DMS114 treated with DMSO at 0.1 percent for 48 hours (cell line): ENCODE measurements around the gene NDUFV1.
"Not testable (repeated sequence)": the region's sequence is repeated elsewhere in the genome, so short reads cannot be mapped to it uniquely, and the experiment has no call there.

Experiments
- DNase-seq: peaks from one replicate; lab custom pipeline; 2025; ENCODE audit not compliant: unreplicated experiment; lab: John Stamatoyannopoulos, UW

NDUFV1 gene

DNA sequence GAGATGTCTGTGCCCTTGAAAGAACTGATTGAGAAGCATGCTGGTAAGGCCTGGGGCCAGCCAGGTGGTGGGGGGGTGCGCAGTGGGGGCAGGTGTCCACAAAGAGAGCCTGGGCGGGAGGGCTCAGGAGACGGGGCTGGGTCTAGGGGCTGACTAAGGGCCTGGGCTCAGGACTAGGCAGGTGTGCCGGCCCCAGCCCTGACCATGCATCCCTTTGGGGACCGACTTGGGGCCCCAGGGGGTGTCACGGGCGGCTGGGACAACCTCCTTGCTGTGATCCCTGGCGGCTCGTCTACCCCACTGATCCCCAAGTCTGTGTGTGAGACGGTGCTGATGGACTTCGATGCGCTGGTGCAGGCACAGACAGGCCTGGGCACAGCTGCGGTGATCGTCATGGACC lies 4.4 kb downstream of the NDUFV1 start:
- DNase-seq, result no peak

DNA sequence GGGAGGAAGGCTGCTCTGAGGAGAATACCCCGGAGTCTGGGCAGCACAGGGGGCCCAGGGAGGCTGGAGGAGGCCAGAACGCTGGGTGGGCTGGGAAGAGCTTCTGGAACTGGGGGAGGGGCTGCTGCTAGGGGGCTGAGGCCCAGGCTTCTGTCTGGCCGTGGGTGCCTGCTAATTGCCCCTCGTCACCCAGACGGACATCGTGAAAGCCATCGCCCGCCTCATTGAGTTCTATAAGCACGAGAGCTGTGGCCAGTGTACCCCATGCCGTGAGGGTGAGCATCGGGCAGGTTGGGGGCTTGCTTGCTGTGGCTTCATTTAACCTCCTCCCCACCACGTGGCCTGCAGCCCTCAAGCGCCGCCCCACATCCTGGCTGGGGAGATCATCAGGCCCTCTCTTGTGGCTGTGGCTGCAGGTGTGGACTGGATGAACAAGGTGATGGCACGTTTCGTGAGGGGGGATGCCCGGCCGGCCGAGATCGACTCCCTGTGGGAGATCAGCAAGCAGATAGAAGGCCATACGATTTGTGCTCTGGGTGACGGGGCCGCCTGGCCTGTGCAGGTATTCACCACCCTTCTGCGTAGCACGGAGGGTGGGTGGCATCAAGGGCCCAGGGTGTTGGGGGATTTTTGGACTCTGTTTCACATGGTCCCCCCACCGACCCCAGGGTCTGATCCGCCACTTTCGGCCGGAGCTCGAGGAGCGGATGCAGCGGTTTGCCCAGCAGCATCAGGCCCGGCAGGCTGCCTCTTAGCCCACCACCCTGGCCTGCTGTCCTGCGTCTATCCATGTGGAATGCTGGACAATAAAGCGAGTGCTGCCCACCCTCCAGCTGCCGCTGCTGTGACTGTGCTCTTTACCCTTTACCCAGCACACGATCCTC lies 5.2 kb downstream of the NDUFV1 start:
- no peak for DNase-seq

DNA sequence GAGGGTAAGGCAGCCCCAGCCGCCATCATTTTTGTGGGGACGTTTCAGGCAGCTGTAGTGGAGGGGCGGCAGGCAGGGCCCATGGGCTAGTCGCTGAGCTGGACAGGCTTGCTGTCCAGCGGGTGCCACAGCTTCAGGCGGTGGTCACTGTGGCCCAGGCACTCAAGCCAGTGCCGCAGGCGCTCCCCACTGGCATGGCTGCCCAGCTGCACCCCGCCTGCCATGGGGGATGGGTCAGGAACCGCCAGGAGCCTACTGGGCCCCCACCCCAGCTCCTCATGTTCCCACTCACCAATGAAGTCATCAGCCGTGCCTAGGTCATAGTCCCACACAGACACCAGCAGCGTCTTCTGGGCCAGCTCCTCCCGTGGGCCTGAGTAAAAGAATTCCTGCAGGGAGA lies 6.0 kb downstream of the NDUFV1 start:
- no peak for DNase-seq

DNA sequence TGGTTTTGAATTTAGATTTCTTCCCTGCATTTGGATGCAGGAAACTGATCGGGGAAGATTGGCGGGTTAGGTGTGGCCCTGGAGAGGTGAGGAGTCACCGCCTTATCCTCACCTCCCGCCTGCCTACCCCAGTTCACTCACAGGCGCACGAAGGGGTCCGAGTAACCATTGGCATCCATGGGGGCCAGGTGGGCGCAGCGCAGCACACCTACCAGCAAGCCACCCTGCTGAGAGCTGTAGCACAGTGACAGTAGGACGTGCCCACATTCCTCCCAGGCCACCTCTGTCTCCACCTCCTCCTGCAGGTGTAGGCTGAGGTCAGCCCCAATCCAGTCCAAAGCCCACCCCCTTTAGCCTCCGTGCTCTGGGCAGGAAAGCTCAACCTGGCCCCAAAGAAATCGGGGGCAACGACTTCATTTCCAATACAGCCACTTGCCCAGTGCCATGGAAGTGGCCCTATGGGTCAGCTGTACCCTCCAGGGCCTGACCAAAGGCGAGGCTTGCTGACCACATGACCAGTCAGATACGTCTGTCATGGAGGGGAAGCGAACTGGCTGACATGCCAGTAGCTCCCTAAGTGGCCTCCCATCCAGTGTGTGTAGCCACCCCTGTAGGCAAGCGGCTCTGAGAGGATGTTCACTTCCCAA lies 6.7 kb downstream of the NDUFV1 start:
- no peak for DNase-seq

DNA sequence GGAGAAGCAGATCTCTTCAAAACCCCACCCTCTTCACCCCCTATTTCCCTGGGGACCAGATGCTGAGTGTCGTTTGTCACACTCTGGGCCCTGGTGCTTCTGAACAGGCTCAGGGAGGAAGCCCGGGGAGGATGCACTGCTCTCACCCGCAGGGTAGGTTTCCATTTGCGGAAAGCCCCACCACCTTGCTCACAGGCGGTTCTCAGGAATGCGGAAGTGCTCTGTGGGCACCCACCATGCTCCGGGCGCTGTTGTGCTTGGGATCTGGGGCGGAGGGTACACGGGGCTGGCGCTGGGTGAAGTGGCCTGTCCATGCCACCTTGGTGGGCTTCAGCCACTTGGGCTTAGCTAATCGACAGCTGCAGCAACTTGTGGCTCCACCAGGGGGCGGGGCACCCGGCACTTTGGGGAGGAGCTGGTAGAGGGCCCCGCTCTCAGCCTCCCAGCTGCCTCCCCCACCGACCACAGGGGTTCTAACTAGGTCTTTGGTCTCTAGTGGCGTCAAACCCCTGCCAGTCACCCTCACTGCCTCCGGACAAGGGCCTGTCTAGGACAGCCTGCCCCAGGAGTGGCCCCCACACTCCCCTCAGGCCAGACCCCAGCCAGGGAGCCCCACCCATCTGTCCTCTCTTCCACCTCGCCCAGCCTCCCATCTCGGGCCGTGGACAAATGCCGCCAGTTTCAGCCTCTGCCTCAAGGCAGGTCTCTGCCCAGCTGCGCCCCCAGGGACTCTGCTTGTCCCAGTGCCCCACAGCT lies 7.4 kb downstream of the NDUFV1 start:
- peak; percentile 88 for DNase-seq

DNA sequence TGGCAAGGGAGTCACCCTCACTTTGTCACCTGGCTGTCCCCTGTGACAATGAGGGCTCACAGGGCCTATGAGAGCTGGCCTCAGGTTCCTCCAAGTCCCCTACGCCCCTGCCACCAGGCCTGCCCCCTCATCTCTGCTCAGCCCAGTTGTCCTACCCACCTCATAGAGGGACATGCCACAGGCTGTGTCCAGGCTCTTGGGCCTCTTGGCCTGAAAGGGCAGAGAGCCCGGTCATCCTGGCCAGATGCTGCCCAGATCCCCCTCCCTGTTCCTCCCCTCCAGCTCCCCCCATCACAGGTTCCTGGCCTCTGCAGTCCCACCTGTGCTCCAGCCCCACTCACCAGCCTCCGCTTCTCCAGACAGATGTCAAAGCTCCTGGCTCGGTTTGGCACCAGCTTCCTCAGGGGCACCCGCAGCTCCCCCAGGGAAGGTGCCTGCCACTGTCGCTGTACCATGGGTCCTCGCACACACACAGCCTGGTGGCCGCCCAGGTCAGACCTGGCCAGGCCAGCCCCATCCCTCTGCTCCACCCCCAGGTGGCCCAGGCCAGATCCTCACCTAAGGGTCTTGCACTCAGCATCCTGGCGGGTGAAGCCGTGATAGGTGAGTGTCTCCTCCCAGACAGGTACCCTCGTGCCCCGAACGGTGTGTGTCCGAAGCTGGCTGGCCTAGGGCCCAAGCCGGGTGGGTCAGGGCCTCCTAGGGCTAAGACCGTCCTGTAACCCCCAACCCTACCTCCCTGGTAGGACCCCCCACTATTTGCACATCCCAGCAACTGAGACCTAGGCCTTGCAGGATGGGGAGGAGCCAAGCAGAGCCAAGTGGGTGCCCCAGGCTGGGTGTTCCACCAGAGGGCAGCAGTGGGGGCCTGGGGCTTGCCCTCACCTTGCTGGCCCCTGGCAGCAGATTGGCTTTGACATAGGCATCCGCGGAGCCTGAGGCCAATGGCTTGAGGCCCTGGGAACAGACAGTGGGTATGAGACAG lies 8.3 kb downstream of the NDUFV1 start:
- peak; percentile 79 for DNase-seq

DNA sequence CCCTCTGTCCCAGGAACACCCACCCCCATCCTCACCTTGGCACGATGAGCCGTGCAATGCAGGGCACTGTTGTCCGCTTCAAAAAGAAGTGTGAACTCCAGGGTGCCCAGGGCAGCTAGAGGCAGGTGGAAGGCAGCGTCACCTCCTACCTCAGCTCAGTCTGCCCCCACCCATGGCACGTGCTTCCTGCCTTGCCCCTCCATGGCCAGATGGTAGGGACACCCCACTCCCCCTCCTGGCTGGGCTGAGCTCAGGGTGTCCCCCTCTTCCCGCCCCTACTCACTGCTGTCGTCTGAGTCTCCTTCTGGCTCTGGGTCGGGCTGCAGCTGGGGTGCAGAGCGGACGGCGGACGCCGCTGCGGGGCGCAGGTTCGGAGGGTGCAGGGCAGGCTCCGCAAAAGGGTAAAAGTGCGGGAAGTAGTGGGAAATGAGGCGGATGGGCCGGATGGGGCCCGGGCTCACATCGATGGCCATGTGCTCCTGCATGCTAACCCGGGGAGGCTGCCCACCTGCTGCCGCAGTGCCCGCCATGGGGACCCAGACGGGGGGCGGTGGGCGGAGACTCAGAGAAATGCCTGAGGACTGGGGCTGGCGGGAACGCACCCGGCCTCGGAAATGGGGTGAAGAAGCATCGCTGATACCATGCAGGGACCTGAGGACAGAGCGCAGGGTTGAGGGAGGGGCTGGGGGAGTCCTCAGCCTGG lies 9.1 kb downstream of the NDUFV1 start:
- no peak for DNase-seq

DNA sequence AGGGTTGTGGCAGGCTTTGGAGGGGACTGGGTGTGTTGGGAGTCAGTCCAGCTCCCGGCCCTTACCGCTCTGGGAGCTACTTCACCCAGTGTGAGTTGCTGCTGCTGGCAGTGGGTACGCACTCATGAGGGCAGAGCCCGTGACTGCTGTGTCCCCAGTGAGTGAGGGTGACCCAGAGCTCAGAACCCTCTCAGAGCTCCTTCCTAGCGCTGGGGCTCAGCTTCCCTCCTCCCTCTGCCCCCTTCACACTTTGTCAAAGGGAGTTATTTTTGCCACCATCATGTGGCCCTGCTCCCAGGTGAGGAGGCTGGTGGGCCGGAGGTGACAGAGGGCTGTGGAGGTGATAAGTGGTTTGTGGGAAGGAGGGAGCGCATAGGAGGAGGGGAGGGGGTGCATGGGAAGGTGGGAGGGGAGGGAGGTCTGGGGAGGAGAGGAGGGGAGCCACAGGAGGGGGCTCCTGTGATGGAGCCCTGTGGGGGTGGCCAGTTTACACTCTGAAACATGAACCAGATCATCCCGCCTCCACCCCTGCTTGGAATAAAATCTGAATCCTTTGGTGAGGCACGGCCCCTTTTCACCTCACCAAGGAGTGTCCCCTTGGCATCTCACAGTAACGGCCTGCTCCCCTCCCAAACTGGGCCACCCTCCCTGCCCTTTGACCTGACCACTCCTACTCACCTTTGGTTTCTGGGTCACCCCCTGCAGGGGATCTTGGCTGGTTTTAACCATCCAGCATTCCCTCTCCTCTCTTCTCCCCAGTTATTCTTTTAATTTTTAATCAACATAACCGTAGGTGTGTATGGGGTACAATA lies 9.9 kb downstream of the NDUFV1 start:
- DNase-seq, result no peak

DNA sequence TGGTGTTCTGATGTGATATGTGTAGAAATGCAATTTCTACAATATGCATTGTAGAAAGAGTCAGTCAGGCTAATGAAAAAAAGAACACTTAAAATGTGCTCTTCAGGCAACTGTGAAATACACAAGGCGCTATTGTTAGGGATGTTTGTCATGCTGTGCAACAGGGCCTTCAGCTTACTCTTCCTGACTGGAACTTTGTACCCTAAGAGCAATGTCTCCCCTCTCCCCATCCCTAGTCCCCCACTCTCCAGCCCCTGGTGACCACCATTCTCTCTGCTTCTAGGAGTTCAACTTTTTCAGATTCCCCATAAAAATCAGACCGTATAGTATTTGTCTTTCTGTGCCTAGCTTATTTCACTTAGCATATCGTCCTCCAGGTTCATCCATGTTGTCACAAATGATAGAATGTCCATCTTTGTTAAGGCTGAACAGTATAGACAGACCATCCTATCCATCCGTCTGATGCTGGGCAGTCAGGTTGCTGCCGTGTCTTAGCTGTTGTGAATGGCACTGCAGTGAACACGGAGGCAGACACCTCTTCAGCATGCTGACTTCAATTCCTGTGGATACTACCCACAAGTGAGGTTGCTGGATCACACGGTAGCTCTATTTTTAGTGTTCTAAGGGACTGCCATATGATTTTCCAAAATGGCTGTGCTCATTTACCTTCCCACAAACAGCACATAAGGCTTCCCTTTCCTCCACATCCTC lies 10.7 kb downstream of the NDUFV1 start:
- DNase-seq, result no peak

DNA sequence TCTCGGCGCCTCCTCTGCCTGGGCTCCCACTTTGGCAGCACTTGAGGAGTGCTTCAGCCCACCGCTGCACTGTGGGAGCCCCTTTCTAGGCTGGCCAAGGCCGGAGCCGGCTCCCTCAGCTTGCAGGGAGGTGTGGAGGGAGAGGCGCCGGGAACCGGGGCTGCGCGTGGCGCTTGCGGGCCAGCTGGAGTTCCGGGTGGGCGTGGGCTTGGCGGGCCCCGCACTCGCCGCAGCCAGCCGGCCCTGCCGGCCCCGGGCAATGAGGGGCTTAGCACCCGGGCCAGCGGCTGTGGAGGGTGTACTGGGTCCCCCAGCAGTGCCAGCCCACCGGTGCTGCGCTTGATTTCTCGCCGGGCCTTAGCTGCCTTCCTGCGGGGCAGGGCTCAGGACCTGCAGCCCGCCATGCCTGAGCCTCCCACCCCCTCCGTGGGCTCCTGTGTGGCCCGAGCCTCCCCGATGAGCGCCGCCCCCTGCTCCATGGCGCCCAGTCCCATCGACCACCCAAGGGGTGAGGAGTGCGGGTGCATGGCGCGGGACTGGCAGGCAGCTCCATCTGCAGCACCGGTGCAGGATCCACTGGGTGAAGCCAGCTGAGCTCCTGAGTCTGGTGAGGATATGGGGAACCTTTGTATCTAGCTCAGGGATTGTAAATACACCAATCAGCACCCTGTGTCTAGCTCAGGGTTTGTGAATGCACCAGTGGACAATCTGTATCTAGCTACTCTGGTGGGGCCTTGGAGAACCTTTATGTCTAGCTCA lies 12.3 kb downstream of the NDUFV1 start:
- not testable (repeated sequence) for DNase-seq

DNA sequence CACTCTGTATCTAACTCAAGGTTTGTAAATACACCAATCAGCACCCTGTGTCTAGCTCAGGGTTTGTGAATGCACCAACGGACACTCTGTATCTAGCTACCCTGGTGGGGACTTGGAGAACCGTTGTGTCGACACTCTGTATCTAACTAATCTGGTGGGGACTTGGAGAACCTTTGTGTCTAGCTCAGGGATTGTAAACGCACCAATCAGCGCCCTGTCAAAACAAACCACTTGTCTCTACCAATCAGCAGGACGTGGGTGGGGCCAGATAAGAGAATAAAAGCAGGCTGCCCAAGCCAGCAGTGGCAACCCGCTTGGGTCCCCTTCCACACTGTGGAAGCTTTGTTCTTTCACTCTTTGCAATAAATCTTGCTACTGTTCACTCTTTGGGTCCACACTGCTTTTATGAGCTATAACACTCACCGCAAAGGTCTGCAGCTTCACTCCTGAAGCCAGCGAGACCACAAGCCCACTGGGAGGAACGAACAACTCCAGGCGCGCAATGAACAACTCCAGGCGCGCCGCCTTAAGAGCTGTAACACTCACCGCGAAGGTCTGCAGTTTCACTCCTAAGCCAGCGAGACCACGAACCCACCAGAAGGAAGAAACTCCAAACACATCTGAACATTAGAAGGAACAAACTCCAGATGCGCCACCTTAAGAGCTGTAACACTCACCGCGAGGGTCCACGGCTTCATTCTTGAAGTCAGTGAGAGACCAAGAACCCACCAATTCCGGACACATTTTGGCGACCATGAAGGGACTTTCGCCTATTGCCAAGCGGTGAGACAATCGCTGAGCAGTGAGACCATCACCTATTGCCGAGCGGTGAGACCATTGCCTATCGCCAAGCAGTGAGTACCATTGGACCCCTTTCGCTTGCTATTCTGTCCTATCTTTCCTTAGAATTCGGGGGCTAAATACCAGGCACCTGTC lies 13.2 kb downstream of the NDUFV1 start:
- not testable (repeated sequence) for DNase-seq

DNA sequence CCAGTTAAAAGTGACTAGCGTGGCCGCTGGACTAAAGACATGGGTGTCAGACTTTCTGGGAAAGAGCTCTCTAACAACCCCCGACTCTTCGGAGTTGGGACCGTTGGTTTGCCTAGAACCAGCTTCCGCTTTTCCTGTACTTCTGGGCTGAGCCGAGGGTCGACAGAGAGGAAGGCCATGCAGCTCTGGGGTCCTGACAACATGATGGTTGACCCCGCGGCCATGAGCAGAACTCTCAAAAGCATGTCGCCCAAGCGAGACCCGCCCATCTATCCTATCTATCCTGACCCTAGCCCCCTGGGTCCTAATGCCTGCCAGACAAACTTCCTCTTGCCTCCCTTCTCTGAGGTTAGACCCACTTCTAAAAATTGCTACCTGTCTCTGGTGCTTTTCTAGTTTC lies 13.9 kb downstream of the NDUFV1 start:
- not testable (repeated sequence) for DNase-seq

DNA sequence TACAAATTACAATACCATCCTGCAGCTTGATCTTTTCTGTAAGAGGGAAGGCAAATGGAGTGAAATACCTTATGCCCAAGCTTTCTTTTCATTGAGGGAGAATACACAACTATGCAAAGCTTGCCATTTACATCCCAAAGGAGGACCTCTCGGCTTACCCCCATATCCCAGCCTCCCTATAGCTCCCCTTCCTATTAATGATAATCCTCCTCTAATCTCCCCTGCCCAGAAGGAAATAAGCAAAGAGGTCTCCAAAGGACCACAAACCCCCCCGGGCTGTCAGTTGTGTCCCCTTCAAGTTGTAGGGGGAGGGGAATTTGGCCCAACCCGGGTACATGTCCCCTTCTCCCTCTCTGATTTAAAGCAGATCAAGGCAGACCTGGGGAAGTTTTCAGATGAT lies 15.2 kb downstream of the NDUFV1 start:
- not testable (repeated sequence) for DNase-seq

DNA sequence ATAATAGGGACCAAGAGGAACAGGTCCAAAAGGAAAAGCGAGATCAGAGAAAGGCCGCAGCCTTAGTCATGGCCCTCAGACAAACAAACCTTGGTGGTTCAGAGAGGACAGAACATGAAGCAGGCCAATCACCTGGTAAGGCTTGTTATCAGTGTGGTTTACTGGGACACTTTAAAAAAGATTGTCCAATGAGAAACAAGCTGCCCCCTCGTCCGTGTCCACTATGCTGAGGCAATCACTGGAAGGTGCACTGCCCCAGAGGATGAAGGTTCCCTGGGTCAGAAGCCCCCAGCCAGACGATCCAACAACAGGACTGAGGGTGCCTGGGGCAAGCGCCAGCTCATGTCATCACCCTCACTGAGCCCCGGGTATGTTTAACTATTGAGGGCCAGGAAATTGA lies 16.2 kb downstream of the NDUFV1 start:
- DNase-seq, result not testable (repeated sequence)

DNA sequence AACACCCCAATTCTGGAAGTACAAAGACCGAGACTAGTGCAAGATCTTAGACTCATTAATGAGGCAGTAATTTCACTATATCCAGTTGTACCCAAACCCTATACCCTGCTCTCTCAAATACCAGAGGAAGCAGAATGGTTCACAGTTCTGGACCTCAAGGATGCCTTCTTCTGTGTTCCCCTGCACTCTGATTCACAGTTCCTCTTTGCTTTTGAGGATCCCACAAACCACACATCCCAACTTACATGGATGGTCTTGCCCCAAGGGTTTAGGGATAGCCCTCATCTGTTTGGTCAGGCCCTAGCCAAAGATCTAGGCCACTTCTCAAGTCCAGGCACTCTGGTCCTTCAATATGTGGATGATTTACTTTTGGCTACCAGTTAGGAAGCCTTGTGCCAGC lies 17.1 kb downstream of the NDUFV1 start:
- DNase-seq, result not testable (repeated sequence)

DNA sequence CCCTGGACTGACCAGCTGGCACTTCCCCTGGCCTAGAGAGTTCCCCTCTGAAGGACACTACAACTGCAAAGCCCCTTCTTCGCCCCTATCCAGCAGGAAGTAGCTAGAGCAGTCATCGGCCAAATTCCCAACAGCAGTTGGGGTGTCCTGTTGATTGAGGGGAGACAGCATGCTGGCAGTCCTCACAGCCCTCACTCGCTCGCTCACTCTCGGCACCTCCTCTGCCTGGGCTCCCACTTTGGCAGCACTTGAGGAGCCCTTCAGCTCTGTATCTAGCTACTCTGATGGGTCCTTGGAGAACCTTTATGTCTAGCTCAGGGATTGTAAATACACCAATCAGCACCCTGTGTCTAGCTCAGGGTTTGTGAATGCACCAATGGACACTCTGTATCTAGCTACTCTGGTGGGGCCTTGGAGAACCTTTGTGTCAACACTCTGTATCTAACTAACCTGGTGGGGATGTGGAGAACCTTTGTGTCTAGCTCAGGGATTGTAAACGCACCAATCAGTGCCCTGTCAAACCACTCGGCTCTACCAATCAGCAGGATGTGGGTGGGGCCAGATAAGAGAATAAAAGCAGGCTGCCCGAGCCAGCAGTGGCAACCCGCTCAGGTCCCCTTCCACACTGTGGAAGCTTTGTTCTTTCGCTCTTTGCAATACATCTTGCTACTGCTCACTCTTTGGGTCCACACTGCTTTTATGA lies 19.5 kb downstream of the NDUFV1 start:
- DNase-seq, result not testable (repeated sequence)
